Prostate gland (tissue), 2 donors: ENCODE results near the gene DHX15.

Experiments
- POLR2AphosphoS5 ChIP-seq: sonication (generic); formaldehyde crosslinking; IDR thresholded peaks from one replicate; pipeline ENCODE4 v1.6.1; 2017; ENCODE audit warnings: antibody characterized with exemption
- TF ChIP-seq, protein P1 (sequence below), 4 experiments: fragments of 200-600 bp in 2 of 4; fragments of 450-650 bp in 2 of 4; sonication (generic) in 2 of 4; IDR thresholded peaks; 1 replicate in 3 of 4; 2 replicates in 1 of 4; pipeline ENCODE4 v1.5.1; 2016 to 2019; ENCODE audit warnings: antibody characterized with exemption in 4 of 4, mild to moderate bottlenecking in 2 of 4, moderate library complexity in 2 of 4

- TF ChIP-seq, protein P1, sequence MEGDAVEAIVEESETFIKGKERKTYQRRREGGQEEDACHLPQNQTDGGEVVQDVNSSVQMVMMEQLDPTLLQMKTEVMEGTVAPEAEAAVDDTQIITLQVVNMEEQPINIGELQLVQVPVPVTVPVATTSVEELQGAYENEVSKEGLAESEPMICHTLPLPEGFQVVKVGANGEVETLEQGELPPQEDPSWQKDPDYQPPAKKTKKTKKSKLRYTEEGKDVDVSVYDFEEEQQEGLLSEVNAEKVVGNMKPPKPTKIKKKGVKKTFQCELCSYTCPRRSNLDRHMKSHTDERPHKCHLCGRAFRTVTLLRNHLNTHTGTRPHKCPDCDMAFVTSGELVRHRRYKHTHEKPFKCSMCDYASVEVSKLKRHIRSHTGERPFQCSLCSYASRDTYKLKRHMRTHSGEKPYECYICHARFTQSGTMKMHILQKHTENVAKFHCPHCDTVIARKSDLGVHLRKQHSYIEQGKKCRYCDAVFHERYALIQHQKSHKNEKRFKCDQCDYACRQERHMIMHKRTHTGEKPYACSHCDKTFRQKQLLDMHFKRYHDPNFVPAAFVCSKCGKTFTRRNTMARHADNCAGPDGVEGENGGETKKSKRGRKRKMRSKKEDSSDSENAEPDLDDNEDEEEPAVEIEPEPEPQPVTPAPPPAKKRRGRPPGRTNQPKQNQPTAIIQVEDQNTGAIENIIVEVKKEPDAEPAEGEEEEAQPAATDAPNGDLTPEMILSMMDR (IDR thresholded peaks at IDR 0.05) = no peak
- no peak for TF ChIP-seq POLR2AphosphoS5
These were observed 11.3 kb upstream of the DHX15 start for GRCh38 chr4:24595659-24596058.
